ENCODE measurements around the gene TRIM42.

GRCh38 chr3:140686948-140687347, 9.1 kb downstream of the TRIM42 start:
- TF ChIP-seq EZH2 (IDR thresholded peaks at IDR 0.05; ENCODE audit: low read length, missing control alignments) (no peak), CTCF (conservative IDR thresholded peaks at IDR 0.05 in 1 of 2, IDR thresholded peaks at IDR 0.05 in 1 of 2; ENCODE audit: low read depth in 1 of 2, low read length in 2 of 2) (no peak)

All from fibroblast of lung (primary cell).